Loucy (cell line): ENCODE data around the gene ZMPSTE24.

Experiments used
- EZH2phosphoT487 ChIP-seq: fragments of 200-600 bp; IDR thresholded peaks from 2 replicates; pipeline ENCODE4 v1.6.1; 2018; ENCODE audit warnings: antibody characterized with exemption, mild to moderate bottlenecking, moderate library complexity, borderline replicate concordance
- TF ChIP-seq, protein P1 (sequence below): fragments of 200-600 bp; sonication (generic); conservative IDR thresholded peaks from 2 replicates; pipeline ENCODE4 v1.5.1; 2014; ENCODE audit warnings: mild to moderate bottlenecking, antibody characterized with exemption, low read length

DNA sequence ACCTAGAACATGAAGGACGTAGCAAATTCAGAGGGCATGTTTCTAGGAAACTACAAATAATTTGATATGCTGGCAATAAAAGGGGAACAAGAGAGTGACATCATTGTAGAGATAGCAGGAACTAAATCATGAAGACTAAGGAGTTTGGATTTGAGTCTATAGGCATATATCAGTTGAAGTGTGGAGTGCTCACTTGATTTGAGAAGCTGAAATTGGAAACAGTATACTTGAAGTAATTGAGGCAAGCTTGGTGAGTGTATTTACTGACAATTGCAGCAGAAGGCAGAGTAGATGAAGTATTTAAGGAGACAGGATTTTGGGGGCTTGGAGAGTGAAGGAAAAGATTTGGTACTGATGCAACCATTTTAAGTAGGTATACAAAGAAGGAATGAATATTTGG is 16.7 kb upstream of the ZMPSTE24 start:
- TF ChIP-seq, protein P1, sequence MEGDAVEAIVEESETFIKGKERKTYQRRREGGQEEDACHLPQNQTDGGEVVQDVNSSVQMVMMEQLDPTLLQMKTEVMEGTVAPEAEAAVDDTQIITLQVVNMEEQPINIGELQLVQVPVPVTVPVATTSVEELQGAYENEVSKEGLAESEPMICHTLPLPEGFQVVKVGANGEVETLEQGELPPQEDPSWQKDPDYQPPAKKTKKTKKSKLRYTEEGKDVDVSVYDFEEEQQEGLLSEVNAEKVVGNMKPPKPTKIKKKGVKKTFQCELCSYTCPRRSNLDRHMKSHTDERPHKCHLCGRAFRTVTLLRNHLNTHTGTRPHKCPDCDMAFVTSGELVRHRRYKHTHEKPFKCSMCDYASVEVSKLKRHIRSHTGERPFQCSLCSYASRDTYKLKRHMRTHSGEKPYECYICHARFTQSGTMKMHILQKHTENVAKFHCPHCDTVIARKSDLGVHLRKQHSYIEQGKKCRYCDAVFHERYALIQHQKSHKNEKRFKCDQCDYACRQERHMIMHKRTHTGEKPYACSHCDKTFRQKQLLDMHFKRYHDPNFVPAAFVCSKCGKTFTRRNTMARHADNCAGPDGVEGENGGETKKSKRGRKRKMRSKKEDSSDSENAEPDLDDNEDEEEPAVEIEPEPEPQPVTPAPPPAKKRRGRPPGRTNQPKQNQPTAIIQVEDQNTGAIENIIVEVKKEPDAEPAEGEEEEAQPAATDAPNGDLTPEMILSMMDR = no peak
- TF ChIP-seq EZH2phosphoT487 = no peak
